ENCODE measurements around the gene IMMP2L. TPM values are rescaled to one million over a fixed set of nuclear protein-coding genes. Genes with fewer than 3 reads are reported as not detected.

IMMP2L gene
- total and polyA plus RNA-seq, 2 of the 13 experiments (the other 11 are each of a cell fraction or from before 2014, with no cell fraction given) = 7.8 to 16.9 TPM

DNA sequence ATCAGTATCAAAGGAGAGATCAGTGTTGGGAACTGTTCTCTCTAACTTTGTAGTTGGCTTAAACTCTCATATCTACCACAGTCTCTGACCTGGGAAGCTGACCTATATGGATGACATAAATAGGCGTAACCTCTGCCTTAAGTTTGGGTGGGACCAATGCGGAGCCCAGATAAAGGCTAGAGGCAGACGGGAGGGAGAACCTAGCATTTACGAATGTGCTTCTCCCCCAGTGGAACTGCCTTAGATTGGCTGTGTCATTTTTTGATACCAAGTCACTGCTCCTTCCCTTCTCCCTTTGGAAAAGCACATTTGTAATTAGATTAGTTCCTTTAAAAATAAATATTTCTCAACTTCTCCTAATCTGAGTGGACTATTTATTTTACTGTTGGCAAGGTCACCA, 495.0 kb downstream of the IMMP2L start:
- Histone ChIP-seq H3K4me3 (replicated peaks in 1 of 3; ENCODE audit: insufficient read depth in 1 of 3, low read depth in 2 of 3, low read length in 3 of 3) (no peak overlapping the region), H2AFZ (ENCODE audit: low read length) (no peak overlapping the region), H3K27ac (ENCODE audit: extremely low read length, insufficient read depth, low read length) (no peak overlapping the region), H3K27me3 (ENCODE audit: control insufficient read depth in 1 of 2, insufficient read depth in 2 of 2, low read length in 2 of 2) (no peaks in the 10 kb centered on the region), H4K20me1 (ENCODE audit: insufficient read depth, low read length) (no peaks in the 10 kb centered on the region), H3K9ac (ENCODE audit: insufficient read depth, low read depth, low read length) (no peak overlapping the region), H3K4me1 (ENCODE audit: insufficient read depth, low read length) (peaks cover 4% of the 10 kb centered on the region), H3K4me2 (ENCODE audit: low read depth, low read length) (no peak overlapping the region), H3K79me2 (ENCODE audit: insufficient read depth, low read length) (no peaks in the 10 kb centered on the region), H3K9me3 (ENCODE audit: low read length) (peaks cover 26% of the 10 kb centered on the region), H3K36me3 (replicated peaks in 1 of 2; ENCODE audit: control insufficient read depth in 1 of 2, insufficient read depth in 2 of 2, low read length in 2 of 2) (no peaks in the 10 kb centered on the region)
- 92% methylated on average over 4 of the region's 4 CpGs for WGBS (ENCODE audit: low lambda C conversion rate)
- intact Hi-C loops (cut with micrococcal nuclease; ENCODE audit: unreplicated experiment) = no loop called here
- ChIA-PET POLR2A (no interaction called here), CTCF (ENCODE audit: low intra/inter-chr PET ratio, low total read pairs) (no interaction called here)
- no peak for DNase-seq (ENCODE audit: low spot score)
- no peak for ATAC-seq
- in situ Hi-C loops (cut with HindIII; ENCODE audit: extremely low pct_ligation_motif_present, low pct_unique_long_range_greater_than_20kb) = no loop called here
- FAIRE-seq = no peak
- no TSS peak for BruUV-seq (replicated peaks)
- TF ChIP-seq ZNF841 (CRISPR knock-in tag; IDR thresholded peaks at IDR 0.05; ENCODE audit: borderline replicate concordance) = no peak
- no peak for TF ChIP-seq MTA3 (CRISPR knock-in tag; IDR thresholded peaks at IDR 0.05)

DNA sequence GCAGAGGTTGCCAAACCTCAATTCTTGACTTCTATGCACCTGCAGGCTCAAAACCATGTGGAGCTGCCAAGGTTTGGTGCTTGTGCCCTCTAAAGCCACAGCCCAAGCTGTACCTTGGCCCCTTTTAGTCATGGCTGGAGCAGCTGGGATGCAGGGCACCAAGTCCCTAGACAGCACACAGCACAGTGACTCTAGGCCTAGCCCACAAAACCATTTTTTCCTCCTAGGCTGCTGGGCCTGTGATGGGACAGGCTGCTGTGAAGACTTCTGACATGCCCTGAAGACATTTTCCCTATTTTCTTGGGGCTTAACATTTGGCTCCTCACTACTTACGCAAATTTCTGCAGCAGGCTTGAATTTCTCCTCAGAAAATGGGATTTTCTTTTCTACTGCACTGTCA, 499.1 kb downstream of the IMMP2L start:
- POLR2A ChIA-PET = no interaction called here
- no TSS peak for BruUV-seq (replicated peaks)
- Histone ChIP-seq H4K20me1 (ENCODE audit: insufficient read depth, low read length) (no peaks in the 10 kb centered on the region), H3K9ac (ENCODE audit: insufficient read depth, low read depth, low read length) (no peak overlapping the region), H3K4me1 (ENCODE audit: insufficient read depth, low read length) (no peaks in the 10 kb centered on the region), H3K27me3 (ENCODE audit: control insufficient read depth in 1 of 2, insufficient read depth in 2 of 2, low read length in 2 of 2) (no peaks in the 10 kb centered on the region), H3K79me2 (ENCODE audit: insufficient read depth, low read length) (no peaks in the 10 kb centered on the region), H3K4me3 (replicated peaks in 1 of 3; ENCODE audit: insufficient read depth in 1 of 3, low read depth in 2 of 3, low read length in 3 of 3) (no peak overlapping the region), H3K36me3 (replicated peaks in 1 of 2; ENCODE audit: control insufficient read depth in 1 of 2, insufficient read depth in 2 of 2, low read length in 2 of 2) (no peaks in the 10 kb centered on the region), H3K9me3 (ENCODE audit: low read length) (peaks cover 30% of the 10 kb centered on the region), H3K4me2 (ENCODE audit: low read depth, low read length) (no peak overlapping the region), H3K27ac (ENCODE audit: extremely low read length, insufficient read depth, low read length) (no peak overlapping the region), H2AFZ (ENCODE audit: low read length) (no peak overlapping the region)
- ATAC-seq (no peak), DNase-seq (ENCODE audit: low spot score) (no peak), FAIRE-seq (no peak)
- TF ChIP-seq FOSL2 (CRISPR knock-in tag; IDR thresholded peaks at IDR 0.05) (no peak), RARG (CRISPR knock-in tag; IDR thresholded peaks at IDR 0.05; ENCODE audit: low read depth) (no peak), TARDBP (CRISPR knock-in tag; IDR thresholded peaks at IDR 0.05) (no peak), ZNF746 (CRISPR knock-in tag; IDR thresholded peaks at IDR 0.05) (no peak), ZNF251 (CRISPR knock-in tag; IDR thresholded peaks at IDR 0.05) (no peak), CREM (IDR thresholded peaks at IDR 0.05) (no peak), CREM (CRISPR knock-in tag; IDR thresholded peaks at IDR 0.05) (no peak), NRL (CRISPR knock-in tag; IDR thresholded peaks at IDR 0.05; ENCODE audit: borderline replicate concordance) (no peak), IKZF1 (IDR thresholded peaks at IDR 0.05) (no peak), HNF4G (IDR thresholded peaks at IDR 0.05; ENCODE audit: borderline replicate concordance, low read depth, low read length) (no peak), HNF4G (CRISPR knock-in tag; IDR thresholded peaks at IDR 0.05; ENCODE audit: borderline replicate concordance, low read depth) (no peak)
- TF ChIP-seq, protein P1, sequence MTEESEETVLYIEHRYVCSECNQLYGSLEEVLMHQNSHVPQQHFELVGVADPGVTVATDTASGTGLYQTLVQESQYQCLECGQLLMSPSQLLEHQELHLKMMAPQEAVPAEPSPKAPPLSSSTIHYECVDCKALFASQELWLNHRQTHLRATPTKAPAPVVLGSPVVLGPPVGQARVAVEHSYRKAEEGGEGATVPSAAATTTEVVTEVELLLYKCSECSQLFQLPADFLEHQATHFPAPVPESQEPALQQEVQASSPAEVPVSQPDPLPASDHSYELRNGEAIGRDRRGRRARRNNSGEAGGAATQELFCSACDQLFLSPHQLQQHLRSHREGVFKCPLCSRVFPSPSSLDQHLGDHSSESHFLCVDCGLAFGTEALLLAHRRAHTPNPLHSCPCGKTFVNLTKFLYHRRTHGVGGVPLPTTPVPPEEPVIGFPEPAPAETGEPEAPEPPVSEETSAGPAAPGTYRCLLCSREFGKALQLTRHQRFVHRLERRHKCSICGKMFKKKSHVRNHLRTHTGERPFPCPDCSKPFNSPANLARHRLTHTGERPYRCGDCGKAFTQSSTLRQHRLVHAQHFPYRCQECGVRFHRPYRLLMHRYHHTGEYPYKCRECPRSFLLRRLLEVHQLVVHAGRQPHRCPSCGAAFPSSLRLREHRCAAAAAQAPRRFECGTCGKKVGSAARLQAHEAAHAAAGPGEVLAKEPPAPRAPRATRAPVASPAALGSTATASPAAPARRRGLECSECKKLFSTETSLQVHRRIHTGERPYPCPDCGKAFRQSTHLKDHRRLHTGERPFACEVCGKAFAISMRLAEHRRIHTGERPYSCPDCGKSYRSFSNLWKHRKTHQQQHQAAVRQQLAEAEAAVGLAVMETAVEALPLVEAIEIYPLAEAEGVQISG (CRISPR knock-in tag; IDR thresholded peaks at IDR 0.05) = no peak
- intact Hi-C loops (cut with micrococcal nuclease; ENCODE audit: unreplicated experiment) = no loop called here
- in situ Hi-C loops (cut with HindIII; ENCODE audit: extremely low pct_ligation_motif_present, low pct_unique_long_range_greater_than_20kb) = no loop called here
- CTCF ChIA-PET (ENCODE audit: low intra/inter-chr PET ratio, low total read pairs) = no interaction called here
- 87% methylated on average over 1 of the region's 1 CpG for WGBS (ENCODE audit: low lambda C conversion rate)

Measured in HepG2 (cell line).